Thoracic aorta (tissue), 2 donors: ENCODE data around the gene FICD. TPM values are rescaled to one million over a fixed set of nuclear protein-coding genes. Genes with fewer than 3 reads are reported as not detected.

Source experiments
- ATAC-seq: fragments of 150-250 bp; one replicate; pipeline ENCODE4 v1.8.0; 2017; ENCODE audit warnings: low read depth; ENCODE audit not compliant: insufficient number of reproducible peaks, low FRiP score
- DNase-seq: peaks from one replicate; pipeline ENCODE4 v3.0.0-alpha.2; 2020; ENCODE audit warnings: low spot score
- H3K27ac ChIP-seq, 2 donors: fragments of 200-600 bp; sonication (generic); 1 replicate in 1 of 2; 2 replicates in 1 of 2; pipeline ENCODE4 v1.5.1; 2016; ENCODE audit warnings: mild to moderate bottlenecking in 2 of 2, moderate library complexity in 2 of 2
- H3K27me3 ChIP-seq: fragments of 200-600 bp; sonication (generic); replicated peaks from 2 replicates; pipeline ENCODE4 v1.6.0; 2016; ENCODE audit warnings: mild to moderate bottlenecking; ENCODE audit not compliant: insufficient read depth
- H3K36me3 ChIP-seq: fragments of 200-600 bp; sonication (generic); one replicate; pipeline ENCODE4 v1.5.1; 2016
- H3K4me1 ChIP-seq, 2 donors: fragments of 200-600 bp; sonication (generic); 1 replicate in 1 of 2; 2 replicates in 1 of 2; pipeline versions ENCODE4 v1.5.1 to v1.6.0; 2016; ENCODE audit warnings: low read depth in 2 of 2, mild to moderate bottlenecking in 1 of 2; ENCODE audit not compliant: control insufficient read depth in 1 of 2
- H3K4me3 ChIP-seq: fragments of 200-600 bp; sonication (generic); 2 replicates; pipeline ENCODE4 v1.5.1; 2016; ENCODE audit warnings: mild to moderate bottlenecking
- H3K9me3 ChIP-seq: fragments of 200-600 bp; sonication (generic); 2 replicates; pipeline ENCODE4 v1.5.1; 2016
- total RNA-seq, 2 donors: library from RNA; depleted of rRNA; stranded (reverse); fragments of >200 nt; gene quantifications; one replicate each; pipeline versions ENCODE4 v1.1.0 to v1.2.3, GENCODE V29; 2016
- TF ChIP-seq, protein P1 (sequence below): fragments of 200-600 bp; sonication (generic); IDR thresholded peaks from one replicate; pipeline ENCODE4 v1.5.1; 2019; ENCODE audit warnings: antibody characterized with exemption

FICD gene
- total RNA-seq, 2 donors from 2014 or later = 10.2 to 11.8 TPM

DNA sequence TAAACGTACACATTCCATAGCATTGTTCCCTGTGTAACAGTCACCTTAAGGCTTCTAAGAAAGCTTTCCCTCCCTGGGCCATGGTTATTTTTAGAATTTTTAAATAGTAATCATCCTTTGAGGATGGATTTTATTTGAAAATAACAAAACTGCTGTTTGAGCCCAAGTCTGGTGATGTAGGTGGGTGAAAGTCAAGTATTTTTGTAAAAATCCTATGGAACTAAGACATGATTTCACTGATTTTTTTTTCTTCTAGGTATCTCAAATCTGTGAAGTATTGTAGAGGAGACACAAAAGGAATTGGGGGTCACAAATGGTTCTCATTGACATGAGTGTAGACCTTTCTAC, 48.7 kb downstream of the FICD start:
- H3K4me1 ChIP-seq = peaks cover 25 to 35% of the 10 kb centered on the region in 2 donors
- no peaks in the 10 kb centered on the region for H3K27me3 ChIP-seq
- peaks cover 34% of the 10 kb centered on the region for H3K36me3 ChIP-seq
- TF ChIP-seq, protein P1, sequence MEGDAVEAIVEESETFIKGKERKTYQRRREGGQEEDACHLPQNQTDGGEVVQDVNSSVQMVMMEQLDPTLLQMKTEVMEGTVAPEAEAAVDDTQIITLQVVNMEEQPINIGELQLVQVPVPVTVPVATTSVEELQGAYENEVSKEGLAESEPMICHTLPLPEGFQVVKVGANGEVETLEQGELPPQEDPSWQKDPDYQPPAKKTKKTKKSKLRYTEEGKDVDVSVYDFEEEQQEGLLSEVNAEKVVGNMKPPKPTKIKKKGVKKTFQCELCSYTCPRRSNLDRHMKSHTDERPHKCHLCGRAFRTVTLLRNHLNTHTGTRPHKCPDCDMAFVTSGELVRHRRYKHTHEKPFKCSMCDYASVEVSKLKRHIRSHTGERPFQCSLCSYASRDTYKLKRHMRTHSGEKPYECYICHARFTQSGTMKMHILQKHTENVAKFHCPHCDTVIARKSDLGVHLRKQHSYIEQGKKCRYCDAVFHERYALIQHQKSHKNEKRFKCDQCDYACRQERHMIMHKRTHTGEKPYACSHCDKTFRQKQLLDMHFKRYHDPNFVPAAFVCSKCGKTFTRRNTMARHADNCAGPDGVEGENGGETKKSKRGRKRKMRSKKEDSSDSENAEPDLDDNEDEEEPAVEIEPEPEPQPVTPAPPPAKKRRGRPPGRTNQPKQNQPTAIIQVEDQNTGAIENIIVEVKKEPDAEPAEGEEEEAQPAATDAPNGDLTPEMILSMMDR = no peak
- no peaks in the 10 kb centered on the region for H3K9me3 ChIP-seq
- ATAC-seq (no peak), DNase-seq (no peak)
- H3K27ac ChIP-seq = no peak overlapping the region
- peak overlapping the region; percentile 93 for H3K4me3 ChIP-seq

DNA sequence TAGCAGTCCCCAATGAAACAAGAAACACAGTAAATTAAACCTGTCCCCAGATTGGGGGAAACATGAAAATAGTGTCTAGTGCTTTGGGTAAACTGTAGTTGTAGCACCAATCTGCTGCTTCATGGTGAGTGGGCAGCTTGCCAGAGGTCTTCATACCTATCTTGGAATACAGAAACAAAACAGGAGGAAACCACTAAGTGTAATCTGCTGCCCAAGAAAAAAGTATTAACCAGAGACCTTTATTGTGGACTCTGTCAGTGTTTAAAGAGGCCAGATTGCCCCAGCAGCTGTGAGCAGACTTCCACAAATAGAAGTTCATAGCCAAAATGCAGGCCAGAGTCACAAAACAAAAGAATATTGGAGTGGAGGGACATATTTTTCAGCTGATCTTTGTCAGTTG, 49.6 kb downstream of the FICD start:
- Histone ChIP-seq H3K4me3 (no peak overlapping the region), H3K27ac (no peak overlapping the region), H3K36me3 (peaks cover 34% of the 10 kb centered on the region), H3K27me3 (no peaks in the 10 kb centered on the region), H3K4me1 (peaks cover 19 to 25% of the 10 kb centered on the region in 2 donors), H3K9me3 (no peaks in the 10 kb centered on the region)
- ATAC-seq = no peak
- TF ChIP-seq, protein P1 = no peak
- no peak for DNase-seq

DNA sequence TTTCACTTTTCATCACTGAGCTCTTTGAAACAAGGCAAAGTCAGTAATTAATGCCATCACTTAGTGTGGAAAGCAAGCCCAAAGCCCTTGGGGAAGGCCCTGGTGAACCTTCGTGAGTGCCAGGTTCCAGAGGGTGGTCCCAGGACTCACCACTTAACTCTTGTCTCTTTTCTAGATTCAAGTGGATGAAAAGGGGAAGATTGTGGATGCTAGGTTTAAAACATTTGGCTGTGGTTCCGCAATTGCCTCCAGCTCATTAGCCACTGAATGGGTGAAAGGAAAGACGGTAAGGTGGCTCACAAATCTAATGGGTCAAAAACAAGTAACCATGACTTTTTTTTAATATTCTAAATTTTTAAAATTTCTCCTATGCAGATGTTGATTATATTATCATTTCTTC, 50.1 kb downstream of the FICD start:
- no peaks in the 10 kb centered on the region for H3K27me3 ChIP-seq
- H3K36me3 ChIP-seq = peaks cover 34% of the 10 kb centered on the region
- peaks cover 14 to 21% of the 10 kb centered on the region in 2 donors for H3K4me1 ChIP-seq
- H3K9me3 ChIP-seq = no peaks in the 10 kb centered on the region
- no peak overlapping the region for H3K27ac ChIP-seq
- no peak for ATAC-seq
- TF ChIP-seq, protein P1 = no peak
- no peak overlapping the region for H3K4me3 ChIP-seq
- no peak for DNase-seq

DNA sequence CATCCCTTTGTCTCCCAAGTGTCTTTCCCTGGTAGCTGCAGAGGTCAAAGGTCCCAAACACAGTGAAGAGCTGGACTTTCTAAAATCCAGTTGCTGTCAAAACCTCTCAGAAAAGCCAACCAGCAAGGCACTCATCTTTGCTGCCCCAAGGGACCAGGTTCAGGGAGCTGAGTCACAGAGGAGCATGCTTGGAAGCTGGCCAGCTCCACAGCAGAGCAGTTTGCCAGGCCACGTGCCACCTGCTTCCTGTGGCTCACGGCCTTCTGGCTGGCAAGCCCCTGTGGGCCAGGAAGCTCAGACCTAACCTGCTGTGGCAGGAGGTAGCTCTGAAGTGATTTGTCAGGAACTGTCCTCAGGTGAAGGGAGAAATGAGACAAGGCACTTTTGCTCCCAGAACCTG, 50.9 kb downstream of the FICD start:
- peaks cover 14 to 19% of the 10 kb centered on the region in 2 donors for H3K4me1 ChIP-seq
- H3K27me3 ChIP-seq = no peaks in the 10 kb centered on the region
- H3K9me3 ChIP-seq = no peaks in the 10 kb centered on the region
- peaks cover 34% of the 10 kb centered on the region for H3K36me3 ChIP-seq
- TF ChIP-seq, protein P1 = no peak
- DNase-seq (no peak), ATAC-seq (no peak)
- H3K4me3 ChIP-seq = no peak overlapping the region
- H3K27ac ChIP-seq = peak overlapping the region; percentile 19 to 33

DNA sequence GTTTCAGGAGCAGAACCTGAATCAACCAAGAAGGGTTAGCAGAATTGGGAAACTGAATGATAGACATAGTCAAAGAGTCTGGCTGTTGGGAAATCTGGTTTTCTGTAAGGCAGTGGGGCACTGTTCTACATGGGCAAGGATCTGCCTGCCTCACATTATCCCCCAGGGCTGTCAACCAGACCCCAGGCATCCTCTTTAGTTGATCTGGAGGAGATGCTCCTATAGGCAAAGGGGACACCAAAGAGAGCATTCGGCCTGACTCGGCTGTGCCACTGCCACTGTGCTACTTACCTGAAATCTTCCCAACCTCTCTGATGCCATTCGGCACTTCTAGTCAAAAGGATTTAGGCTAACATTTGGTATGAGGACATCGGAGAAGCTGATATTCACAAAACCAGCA, 51.4 kb downstream of the FICD start:
- no peak overlapping the region for H3K4me3 ChIP-seq
- no peaks in the 10 kb centered on the region for H3K9me3 ChIP-seq
- peaks cover 34% of the 10 kb centered on the region for H3K36me3 ChIP-seq
- ATAC-seq = no peak
- TF ChIP-seq, protein P1 = no peak
- peak overlapping the region; percentile 19 to 33 for H3K27ac ChIP-seq
- H3K4me1 ChIP-seq = peaks cover 14 to 19% of the 10 kb centered on the region in 2 donors
- DNase-seq = no peak
- H3K27me3 ChIP-seq = no peaks in the 10 kb centered on the region
